Tibial nerve (tissue), 4 donors: Measurements from ENCODE around the gene GPR4. TPM values are rescaled to one million over a fixed set of nuclear protein-coding genes. Genes with fewer than 3 reads are reported as not detected.

Source experiments
- DNase-seq, 2 donors: peaks; one replicate each; pipeline ENCODE4 v3.0.0-alpha.2; 2019; ENCODE audit warnings: low spot score in 2 of 2
- H3K27ac ChIP-seq, 4 donors: fragments of 200-600 bp; sonication (generic) in 3 of 4; one replicate each; pipeline ENCODE4 v1.5.1; 2017 to 2019; ENCODE audit warnings: mild to moderate bottlenecking in 1 of 4
- H3K27me3 ChIP-seq, 2 donors: fragments of 200-600 bp; sonication (generic) in 1 of 2; one replicate each; pipeline versions ENCODE4 v1.5.1 to v1.6.0; 2017 to 2019
- H3K36me3 ChIP-seq, 3 donors: fragments of 200-600 bp; sonication (generic); one replicate each; pipeline ENCODE4 v1.5.1; 2018 to 2019
- H3K4me1 ChIP-seq, 4 donors: fragments of 200-600 bp; sonication (generic) in 3 of 4; one replicate each; pipeline ENCODE4 v1.5.1; 2017 to 2019
- H3K4me3 ChIP-seq, 4 donors: fragments of 200-600 bp; sonication (generic) in 3 of 4; one replicate each; pipeline ENCODE4 v1.5.1; 2017 to 2019; ENCODE audit warnings: mild to moderate bottlenecking in 1 of 4, moderate library complexity in 1 of 4
- H3K9me3 ChIP-seq, 4 donors: fragments of 200-600 bp; sonication (generic) in 3 of 4; one replicate each; pipeline ENCODE4 v1.5.1; 2017 to 2019
- CTCF ChIP-seq, 5 experiments: fragments of 200-600 bp in 3 of 5; fragments of 450-650 bp in 2 of 5; sonication (generic) in 3 of 5; IDR thresholded peaks; one replicate each; pipeline ENCODE4 v1.5.1; 2016 to 2019; ENCODE audit warnings: antibody characterized with exemption in 5 of 5, mild to moderate bottlenecking in 3 of 5, moderate library complexity in 2 of 5
- EP300 ChIP-seq, 2 donors: sonication (generic); formaldehyde crosslinking; IDR thresholded peaks; one replicate each; pipeline ENCODE4 v1.6.1; 2017; ENCODE audit warnings: antibody characterized with exemption in 2 of 2, mild to moderate bottlenecking in 1 of 2
- POLR2A ChIP-seq, 2 donors: fragments of 450-650 bp; IDR thresholded peaks; one replicate each; pipeline ENCODE4 v1.6.1; 2017; ENCODE audit warnings: antibody characterized with exemption in 2 of 2, mild to moderate bottlenecking in 2 of 2, moderate library complexity in 2 of 2
- WGBS, 2 donors: methylation state at CpG; one replicate each; pipeline ENCODE4 v1.1.5; 2018; 5-methylcytosine and 5-hydroxymethylcytosine counted together
- total RNA-seq, 4 donors: library from RNA; depleted of rRNA; stranded (reverse); fragments of >200 nt; gene quantifications; one replicate each; pipeline ENCODE4 v1.1.0, GENCODE V29; 2016

GPR4 gene
- total RNA-seq, 4 donors from 2014 or later: 12.6 to 15.6 (median 13.8) TPM

GRCh38 chr19:45598267-45599001 is 3.6 kb downstream of the GPR4 start:
- H3K9me3 ChIP-seq: no peaks in the 10 kb centered on the region
- H3K4me1 ChIP-seq: peaks cover 0 to 45% (median 1%) of the 10 kb centered on the region in 4 donors
- H3K27ac ChIP-seq: peak overlapping the region; percentile 38 to 81 (median 60)
- H3K36me3 ChIP-seq: no peaks in the 10 kb centered on the region
- WGBS, 2 donors: 5% methylated on average over 20 to 22 of the region's 22 CpGs
- H3K4me3 ChIP-seq: peak overlapping the region in 1 of 4 donors; percentile 64
- no peak for DNase-seq
- TF ChIP-seq CTCF (IDR thresholded peaks at IDR 0.05) (no peak), EP300 (IDR thresholded peaks at IDR 0.05) (no peak), POLR2A (IDR thresholded peaks at IDR 0.05) (no peak)
- H3K27me3 ChIP-seq: peaks cover 0 to 88% of the 10 kb centered on the region in 2 donors

- H3K27ac ChIP-seq: peak overlapping the region in 3 of 4 donors; percentile 52 to 81 (median 68)
- TF ChIP-seq POLR2A (IDR thresholded peaks at IDR 0.05) (no peak), EP300 (IDR thresholded peaks at IDR 0.05) (peak in 1 of 2 donors; percentile 30), CTCF (IDR thresholded peaks at IDR 0.05) (no peak)
- H3K4me3 ChIP-seq: peak overlapping the region in 1 of 4 donors; percentile 64
- no peaks in the 10 kb centered on the region for H3K9me3 ChIP-seq
- H3K4me1 ChIP-seq: peaks cover 0 to 45% (median 1%) of the 10 kb centered on the region in 4 donors
- no peaks in the 10 kb centered on the region for H3K36me3 ChIP-seq
- H3K27me3 ChIP-seq: peaks cover 0 to 83% of the 10 kb centered on the region in 2 donors
- 15 to 29% methylated on average over 5 of the region's 5 CpGs for WGBS, 2 donors
- no peak for DNase-seq
These were observed 4.4 kb downstream of the GPR4 start for GRCh38 chr19:45597425-45598111.

- H3K4me1 ChIP-seq: peaks cover 0 to 38% (median 1%) of the 10 kb centered on the region in 4 donors
- TF ChIP-seq POLR2A (IDR thresholded peaks at IDR 0.05): no peak
- TF ChIP-seq EP300 (IDR thresholded peaks at IDR 0.05): no peak
- TF ChIP-seq CTCF (IDR thresholded peaks at IDR 0.05): no peak
- 57 to 67% methylated on average over 6 of the region's 6 CpGs for WGBS, 2 donors
- no peaks in the 10 kb centered on the region for H3K9me3 ChIP-seq
- H3K36me3 ChIP-seq: peaks cover 0 to 9% (median 0%) of the 10 kb centered on the region in 3 donors
- no peak for DNase-seq
- no peak overlapping the region for H3K27ac ChIP-seq
- no peak overlapping the region for H3K4me3 ChIP-seq
- H3K27me3 ChIP-seq: peaks cover 0 to 78% of the 10 kb centered on the region in 2 donors
These were observed 6.2 kb downstream of the GPR4 start for GRCh38 chr19:45595814-45596213.

GRCh38 chr19:45593520-45593919 is 8.5 kb downstream of the GPR4 start:
- Histone ChIP-seq H3K27me3 (peaks cover 0 to 63% of the 10 kb centered on the region in 2 donors), H3K4me3 (no peak overlapping the region), H3K9me3 (no peaks in the 10 kb centered on the region), H3K4me1 (peaks cover 0 to 19% (median 0%) of the 10 kb centered on the region in 4 donors), H3K27ac (no peak overlapping the region), H3K36me3 (peaks cover 0 to 12% (median 0%) of the 10 kb centered on the region in 3 donors)
- 7 to 23% methylated on average over 1 of the region's 1 CpG for WGBS, 2 donors
- DNase-seq: no peak
- TF ChIP-seq EP300 (IDR thresholded peaks at IDR 0.05) (no peak), POLR2A (IDR thresholded peaks at IDR 0.05) (no peak), CTCF (IDR thresholded peaks at IDR 0.05) (no peak)

GRCh38 chr19:45592366-45592765 is 9.6 kb downstream of the GPR4 start:
- 52 to 57% methylated on average over 4 of the region's 4 CpGs for WGBS, 2 donors
- Histone ChIP-seq H3K36me3 (peaks cover 0 to 12% (median 0%) of the 10 kb centered on the region in 3 donors), H3K9me3 (no peaks in the 10 kb centered on the region), H3K27ac (no peak overlapping the region), H3K27me3 (peaks cover 0 to 52% of the 10 kb centered on the region in 2 donors), H3K4me3 (no peak overlapping the region), H3K4me1 (peaks cover 0 to 8% (median 0%) of the 10 kb centered on the region in 4 donors)
- no peak for DNase-seq
- TF ChIP-seq EP300 (IDR thresholded peaks at IDR 0.05) (no peak), CTCF (IDR thresholded peaks at IDR 0.05) (no peak), POLR2A (IDR thresholded peaks at IDR 0.05) (no peak)
